HepG2 (cell line): ENCODE data around the gene SMIM41. TPM values are rescaled to one million over a fixed set of nuclear protein-coding genes. Genes with fewer than 3 reads are reported as not detected.

Experiments used
- HNRNPK ChIP-seq: fragments of 200-400 bp; formaldehyde crosslinking; IDR thresholded peaks from 2 replicates; pipeline ENCODE4 v1.6.1; 2018; ENCODE audit warnings: low read length, low read depth, moderate library complexity, mild to moderate bottlenecking; ENCODE audit not compliant: poor library complexity, severe bottlenecking
- KDM6A ChIP-seq: IDR thresholded peaks from 2 replicates; pipeline ENCODE4 v1.6.1; 2016; ENCODE audit warnings: low read depth
- KIAA2018 ChIP-seq: sonication (generic); formaldehyde crosslinking; IDR thresholded peaks from 2 replicates; pipeline ENCODE4 v1.5.0; 2020; ENCODE audit warnings: mild to moderate bottlenecking, missing genetic modification reagents, borderline replicate concordance
- MAX ChIP-seq: IDR thresholded peaks from 2 replicates; pipeline ENCODE4 v1.6.1; 2012; ENCODE audit warnings: inconsistent platforms
- RBM22 ChIP-seq: fragments of 200-400 bp; formaldehyde crosslinking; optimal IDR thresholded peaks from 2 replicates; pipeline ENCODE3; 2017; ENCODE audit warnings: mild to moderate bottlenecking, low read length, moderate library complexity
- TEF ChIP-seq: sonication (generic); formaldehyde crosslinking; IDR thresholded peaks from 2 replicates; pipeline ENCODE4 v1.5.0; 2020; ENCODE audit warnings: missing genetic modification reagents
- ZNF513 ChIP-seq: sonication (generic); formaldehyde crosslinking; conservative IDR thresholded peaks from 2 replicates; pipeline ENCODE4 v1.5.0; 2020; ENCODE audit warnings: missing genetic modification reagents
- polyA plus RNA-seq, 8 experiments: library from polyadenylated mRNA; depleted of rRNA in 3 of 8; stranded (reverse) in 7 of 8; unstranded in 1 of 8; fragments of >200 nt; fragmentation: Illumina TruSeq in 4 of 8; extraction: Trizol in 4 of 8; gene quantifications; 2 replicates each; pipeline versions ENCODE4 v1.2.1 to v1.2.3, GENCODE V29; 2011 to 2016; ENCODE audit warnings: low read depth in 4 of 8, missing spikeins in 1 of 8, mixed read lengths in 1 of 8; ENCODE audit not compliant: insufficient read depth in 1 of 8
- total RNA-seq, 5 experiments: library from RNA; depleted of rRNA; stranded (reverse); fragments of >200 nt; fragmentation: Illumina TruSeq; extraction: Trizol; gene quantifications; 2 replicates each; pipeline ENCODE4 v1.2.3, GENCODE V29; 2016; ENCODE audit warnings: low read depth in 1 of 5

SMIM41 gene
- total and polyA plus RNA-seq, 2 of the 13 experiments (the other 11 are each of a cell fraction or from before 2014, with no cell fraction given) = not detected

GRCh38 chr12:52144512-52145227 is 65.2 kb downstream of the SMIM41 start (continued):
- no peak for TF ChIP-seq TEF
- TF ChIP-seq MAX = no peak
- TF ChIP-seq ZNF513 (CRISPR knock-in tag) = no peak
- no peak for TF ChIP-seq KIAA2018 (CRISPR knock-in tag)
- TF ChIP-seq RBM22 = no peak
- TF ChIP-seq KDM6A (CRISPR knock-in tag) = no peak
- TF ChIP-seq HNRNPK = no peak
